D721Med (cell line): ENCODE results near the gene AMPD3.

Experiments used
- DNase-seq: peaks from one replicate; pipeline ENCODE4 v3.0.0; 2011; ENCODE audit warnings: low spot score; ENCODE audit not compliant: insufficient read length
- FAIRE-seq: peaks from 2 replicates; lab custom pipeline; 2011; peaks lifted over from hg19 to GRCh38; lab: Jason Lieb, UNC
- CTCF ChIP-seq: IDR thresholded peaks from 2 replicates; pipeline ENCODE4 v1.5.1; 2012; ENCODE audit warnings: mild to moderate bottlenecking, control low read depth; ENCODE audit not compliant: insufficient read depth; ENCODE audit errors: missing control alignments

AMPD3 gene

GRCh38 chr11:10518123-10518522 is 63.1 kb downstream of the AMPD3 start:
- TF ChIP-seq CTCF, result no peak
- DNase-seq, result no peak
- no peak for FAIRE-seq

- DNase-seq (no peak), FAIRE-seq (no peak)
- no peak for TF ChIP-seq CTCF
Observed at GRCh38 chr11:10518891-10519290, 63.8 kb downstream of the AMPD3 start.

GRCh38 chr11:10519630-10520029 is 64.6 kb downstream of the AMPD3 start:
- no peak for DNase-seq
- FAIRE-seq, result no peak
- no peak for TF ChIP-seq CTCF

GRCh38 chr11:10520562-10520961 is 65.5 kb downstream of the AMPD3 start:
- no peak for TF ChIP-seq CTCF
- FAIRE-seq (no peak), DNase-seq (no peak)

GRCh38 chr11:10522276-10522675 is 67.2 kb downstream of the AMPD3 start:
- DNase-seq (no peak), FAIRE-seq (no peak)
- no peak for TF ChIP-seq CTCF

GRCh38 chr11:10522921-10523320 is 67.9 kb downstream of the AMPD3 start:
- DNase-seq, result no peak
- no peak for FAIRE-seq
- no peak for TF ChIP-seq CTCF

- no peak for TF ChIP-seq CTCF
- DNase-seq (no peak), FAIRE-seq (no peak)
Observed at GRCh38 chr11:10524471-10524870, 69.4 kb downstream of the AMPD3 start.
